ENCODE data around the gene CLOCK.

CLOCK gene

GRCh38 chr4:55539658-55540057 lies 7.1 kb downstream of the CLOCK start:
- Histone ChIP-seq H3K36me3 (no peaks in the 10 kb centered on the region), H3K27ac (no peak overlapping the region), H3K4me1 (ENCODE audit: control insufficient read depth in 1 of 2, insufficient read depth in 1 of 2, low read depth in 1 of 2, low read length in 1 of 2) (no peaks in the 10 kb centered on the region), H3K4me3 (ENCODE audit: low read depth in 1 of 2, low read length in 1 of 2) (no peak overlapping the region), H3K27me3 (peaks cover 14% of the 10 kb centered on the region), H3K9me3 (no peaks in the 10 kb centered on the region)
- TF ChIP-seq CTCF (IDR thresholded peaks at IDR 0.05) = no peak

DNA sequence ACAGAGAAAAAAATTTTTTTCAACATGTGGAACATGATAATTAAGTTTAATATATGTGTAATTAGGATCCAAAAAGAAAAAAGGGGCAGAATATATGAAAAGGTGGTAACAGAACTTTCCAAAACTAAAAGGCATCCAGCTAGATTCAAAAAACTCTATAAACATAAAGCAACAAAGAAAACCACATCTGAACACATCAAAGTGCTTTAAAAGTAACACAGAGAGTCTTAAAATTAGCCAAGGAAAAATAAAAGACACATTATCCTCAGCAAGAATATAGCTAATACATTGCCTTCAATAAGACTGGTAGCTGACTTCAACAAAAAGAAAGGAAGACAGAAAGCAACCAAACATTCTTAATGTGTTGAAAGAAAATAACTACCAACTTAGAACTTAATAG lies 8.2 kb downstream of the CLOCK start:
- no peaks in the 10 kb centered on the region for H3K4me1 ChIP-seq (ENCODE audit: control insufficient read depth in 1 of 2, insufficient read depth in 1 of 2, low read depth in 1 of 2, low read length in 1 of 2)
- H3K4me3 ChIP-seq (ENCODE audit: low read depth in 1 of 2, low read length in 1 of 2) = no peak overlapping the region
- TF ChIP-seq CTCF (IDR thresholded peaks at IDR 0.05) = no peak
- peaks cover 4% of the 10 kb centered on the region for H3K27me3 ChIP-seq
- H3K9me3 ChIP-seq = no peaks in the 10 kb centered on the region
- no peak overlapping the region for H3K27ac ChIP-seq
- no peaks in the 10 kb centered on the region for H3K36me3 ChIP-seq

DNA sequence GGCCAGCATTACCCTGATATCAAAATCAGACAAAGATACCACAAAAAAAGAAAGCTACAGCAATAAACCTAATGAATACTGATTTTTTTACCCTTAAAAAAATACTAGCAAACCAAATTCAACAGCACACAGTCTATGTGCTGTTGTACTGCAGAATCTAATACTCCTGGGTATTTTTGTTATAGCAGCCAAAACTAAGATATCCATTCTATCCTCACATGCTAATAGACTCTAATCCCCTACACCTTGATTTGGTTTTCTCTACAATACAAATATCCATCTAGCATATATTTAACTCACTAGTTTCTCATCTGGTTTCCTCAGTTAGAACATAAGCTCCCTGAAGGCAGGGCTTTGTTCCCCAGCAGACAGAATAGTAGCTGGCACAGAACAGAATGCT lies 12.4 kb downstream of the CLOCK start:
- Histone ChIP-seq H3K27me3 (no peaks in the 10 kb centered on the region), H3K36me3 (no peaks in the 10 kb centered on the region), H3K4me1 (ENCODE audit: control insufficient read depth in 1 of 2, insufficient read depth in 1 of 2, low read depth in 1 of 2, low read length in 1 of 2) (no peaks in the 10 kb centered on the region), H3K9me3 (no peaks in the 10 kb centered on the region), H3K27ac (no peak overlapping the region), H3K4me3 (ENCODE audit: low read depth in 1 of 2, low read length in 1 of 2) (no peak overlapping the region)
- no peak for TF ChIP-seq CTCF (IDR thresholded peaks at IDR 0.05)

- Histone ChIP-seq H3K4me3 (ENCODE audit: low read depth in 1 of 2, low read length in 1 of 2) (no peak overlapping the region), H3K27ac (no peak overlapping the region), H3K9me3 (no peaks in the 10 kb centered on the region), H3K27me3 (no peaks in the 10 kb centered on the region), H3K4me1 (ENCODE audit: control insufficient read depth in 1 of 2, insufficient read depth in 1 of 2, low read depth in 1 of 2, low read length in 1 of 2) (no peaks in the 10 kb centered on the region), H3K36me3 (no peaks in the 10 kb centered on the region)
- no peak for TF ChIP-seq CTCF (IDR thresholded peaks at IDR 0.05)
These were observed 16.0 kb downstream of the CLOCK start for GRCh38 chr4:55530691-55531090.

DNA sequence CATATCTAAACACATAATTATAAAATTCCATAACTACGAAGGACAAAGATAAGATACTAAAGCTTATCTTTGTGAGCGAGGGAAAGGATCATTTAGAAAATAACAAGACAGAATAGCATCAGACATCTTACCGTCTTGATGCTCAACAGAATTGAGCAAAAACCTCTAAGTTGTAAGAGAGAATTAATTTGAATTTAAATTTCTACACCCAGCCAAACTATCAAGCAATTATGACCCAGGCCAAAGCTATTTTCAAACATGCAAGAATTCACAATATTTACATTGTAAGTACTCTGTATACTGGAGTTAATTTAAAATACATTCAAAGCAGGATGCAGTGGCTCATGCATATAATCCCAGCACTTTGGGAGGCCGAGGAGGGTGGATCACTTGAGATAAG lies 16.5 kb downstream of the CLOCK start:
- H3K4me3 ChIP-seq (ENCODE audit: low read depth in 1 of 2, low read length in 1 of 2) = no peak overlapping the region
- no peak for TF ChIP-seq CTCF (IDR thresholded peaks at IDR 0.05)
- H3K4me1 ChIP-seq (ENCODE audit: control insufficient read depth in 1 of 2, insufficient read depth in 1 of 2, low read depth in 1 of 2, low read length in 1 of 2) = no peaks in the 10 kb centered on the region
- no peak overlapping the region for H3K27ac ChIP-seq
- no peaks in the 10 kb centered on the region for H3K9me3 ChIP-seq
- no peaks in the 10 kb centered on the region for H3K27me3 ChIP-seq
- H3K36me3 ChIP-seq = no peaks in the 10 kb centered on the region

DNA sequence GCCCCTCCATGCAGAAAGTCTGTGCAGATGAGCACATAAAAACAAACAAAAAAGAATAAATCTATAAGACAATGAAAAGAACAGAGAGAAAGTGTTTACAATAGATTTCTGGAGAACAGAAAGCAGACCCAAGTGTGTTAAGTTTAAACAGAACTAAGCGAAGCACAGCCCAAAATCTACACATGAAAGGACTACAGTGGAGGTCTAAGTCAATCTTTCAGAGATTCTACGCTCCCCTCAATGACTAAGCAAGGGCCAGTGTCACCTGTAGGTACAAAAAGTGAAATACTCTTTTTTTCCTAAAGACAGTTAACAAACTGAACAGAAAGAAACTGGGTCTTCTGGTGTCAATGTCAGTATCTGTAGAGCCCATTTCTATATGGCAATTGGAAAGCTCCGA lies 18.2 kb downstream of the CLOCK start:
- no peaks in the 10 kb centered on the region for H3K4me1 ChIP-seq (ENCODE audit: control insufficient read depth in 1 of 2, insufficient read depth in 1 of 2, low read depth in 1 of 2, low read length in 1 of 2)
- H3K4me3 ChIP-seq (ENCODE audit: low read depth in 1 of 2, low read length in 1 of 2) = no peak overlapping the region
- H3K9me3 ChIP-seq = no peaks in the 10 kb centered on the region
- H3K27ac ChIP-seq = no peak overlapping the region
- no peaks in the 10 kb centered on the region for H3K36me3 ChIP-seq
- no peaks in the 10 kb centered on the region for H3K27me3 ChIP-seq
- TF ChIP-seq CTCF (IDR thresholded peaks at IDR 0.05) = no peak
